GM21390 (cell line): ENCODE data around the gene CARD19.

Experiments
- ATAC-seq: cut with Tn5 transposase; IDR thresholded peaks from one replicate; pipeline ENCODE4 v1.9.1; 2021; ENCODE audit not compliant: unreplicated experiment

The CARD19 gene

DNA sequence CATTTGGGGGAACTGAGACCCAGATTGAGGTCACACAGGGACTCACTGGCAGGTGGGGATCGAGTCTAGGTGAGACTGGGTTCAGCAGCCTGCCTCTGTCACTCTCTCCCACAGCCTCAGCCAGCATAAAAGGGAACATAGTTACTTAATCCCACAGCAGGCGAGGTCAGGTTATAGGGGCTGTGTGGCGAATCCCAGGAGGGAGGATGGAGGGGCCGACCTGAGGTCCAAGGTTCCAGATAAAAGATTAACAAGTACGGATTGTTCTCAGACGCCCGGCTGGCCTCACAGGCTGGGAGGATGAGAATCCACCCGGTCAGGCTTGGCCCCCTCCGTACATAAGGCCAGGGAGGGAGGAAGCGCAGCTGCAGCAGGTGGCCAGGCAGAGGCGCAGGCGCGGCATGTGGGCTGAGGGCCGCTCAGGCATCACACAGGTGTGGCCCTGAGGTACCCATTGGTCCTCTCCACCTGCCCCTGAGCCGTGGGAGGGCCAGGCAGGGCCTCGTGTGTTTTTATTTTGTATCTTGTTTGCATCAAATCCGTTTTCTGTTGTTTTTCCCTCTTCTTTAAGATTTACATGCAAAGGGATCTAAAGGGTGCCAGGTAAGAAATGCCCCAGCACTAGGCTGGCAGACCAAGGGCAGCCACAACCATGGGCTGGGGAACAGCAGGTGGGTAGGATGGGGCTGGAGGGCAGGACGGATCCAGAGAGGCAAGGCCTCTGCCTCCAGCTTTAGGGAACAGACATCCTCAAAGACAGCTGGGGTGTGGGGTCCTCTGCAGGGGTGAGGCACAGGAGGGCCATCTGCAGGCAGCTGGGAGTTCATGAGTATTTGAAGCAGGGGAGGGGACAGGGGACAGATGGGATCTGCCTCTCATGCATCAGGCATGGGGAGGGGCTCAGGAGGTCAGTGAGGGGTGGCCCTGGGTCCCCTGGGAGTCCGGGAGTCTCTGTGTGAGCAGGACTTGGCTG is 33.9 kb upstream of the CARD19 start:
- ATAC-seq: peak; percentile 28

DNA sequence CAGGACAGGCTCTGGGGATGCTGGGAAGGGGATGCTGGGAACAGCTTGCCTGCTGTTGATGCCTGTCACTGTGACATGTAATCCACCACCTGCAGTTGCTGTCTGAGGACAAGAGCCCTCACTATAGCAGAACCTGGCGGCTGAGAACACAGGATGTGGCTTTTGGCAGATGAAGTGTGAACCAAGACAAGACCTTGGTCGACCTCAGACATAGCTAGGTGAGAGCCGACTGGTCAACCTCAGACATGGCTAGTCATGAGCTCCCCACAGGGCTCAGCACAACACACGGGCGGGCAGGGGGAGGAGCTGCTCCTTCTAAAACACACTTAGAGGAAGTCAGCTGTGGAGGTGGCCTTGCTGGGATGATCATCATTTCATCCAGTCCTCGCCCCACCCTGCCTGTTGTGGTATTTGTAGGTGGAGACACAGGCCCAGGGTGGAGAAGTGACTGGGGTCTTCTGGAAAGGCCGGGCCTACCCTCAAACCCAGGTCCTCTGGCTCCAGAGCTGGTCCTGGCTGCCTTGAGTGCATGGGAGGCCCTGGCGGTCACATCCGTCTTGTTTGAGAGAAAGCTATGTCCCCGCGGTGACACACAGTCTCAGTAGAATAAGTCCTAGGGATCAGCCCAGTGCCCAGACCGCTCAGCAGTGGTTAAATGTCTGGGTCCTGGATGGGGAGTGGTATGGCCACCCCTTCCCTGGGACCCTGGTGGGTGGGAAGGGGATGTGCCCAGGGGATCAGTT is 31.5 kb upstream of the CARD19 start:
- ATAC-seq: peak; percentile 90

DNA sequence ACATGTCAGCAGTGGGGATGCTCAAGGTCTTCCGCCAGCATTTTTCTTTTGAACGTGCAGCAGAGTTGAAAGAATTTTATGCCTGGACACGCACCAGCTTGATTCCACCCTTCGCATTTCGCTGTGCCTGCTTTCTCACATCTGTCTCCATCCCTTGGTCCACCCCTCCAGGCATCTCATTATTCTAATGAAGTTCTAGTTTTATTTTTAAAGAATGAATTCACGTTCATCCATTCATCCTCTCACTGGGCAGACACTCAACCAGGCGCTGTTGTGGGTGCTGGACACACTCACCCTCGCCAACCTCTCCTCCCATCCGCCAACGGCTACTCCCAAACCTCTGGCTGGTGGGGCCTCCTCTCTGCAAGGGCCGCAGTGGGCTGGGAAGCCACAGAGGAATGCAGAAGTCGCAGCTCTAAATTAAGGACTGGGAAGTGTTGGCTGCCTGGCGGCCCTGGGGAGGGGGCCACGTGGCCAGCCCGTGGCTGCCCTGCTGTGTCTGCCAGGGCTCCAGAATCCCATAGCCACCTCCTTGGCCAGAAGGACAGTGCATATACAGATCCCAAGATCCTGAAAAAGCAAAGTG is 30.8 kb upstream of the CARD19 start:
- no peak for ATAC-seq

- ATAC-seq: no peak
Observed at GRCh38 chr9:93066978-93067603, 28.9 kb upstream of the CARD19 start.

DNA sequence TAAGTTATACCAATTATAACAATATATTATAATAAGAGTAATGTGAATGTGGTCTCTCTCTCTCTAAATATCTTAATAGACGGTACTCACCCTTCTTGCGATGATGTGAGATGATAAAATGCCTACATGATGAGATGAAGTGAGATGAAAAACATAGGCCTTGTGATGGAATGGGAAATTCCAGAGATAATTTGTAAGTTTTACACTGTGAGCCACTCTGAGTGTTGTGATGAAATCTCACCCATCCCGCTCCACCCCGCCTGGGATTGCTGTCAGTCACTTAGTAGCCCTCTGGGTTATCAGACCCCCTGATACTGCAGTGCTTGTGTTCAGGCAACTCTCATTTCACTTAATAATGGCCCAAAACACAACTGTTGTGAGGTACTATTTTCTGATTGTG is 27.1 kb upstream of the CARD19 start:
- ATAC-seq: no peak

DNA sequence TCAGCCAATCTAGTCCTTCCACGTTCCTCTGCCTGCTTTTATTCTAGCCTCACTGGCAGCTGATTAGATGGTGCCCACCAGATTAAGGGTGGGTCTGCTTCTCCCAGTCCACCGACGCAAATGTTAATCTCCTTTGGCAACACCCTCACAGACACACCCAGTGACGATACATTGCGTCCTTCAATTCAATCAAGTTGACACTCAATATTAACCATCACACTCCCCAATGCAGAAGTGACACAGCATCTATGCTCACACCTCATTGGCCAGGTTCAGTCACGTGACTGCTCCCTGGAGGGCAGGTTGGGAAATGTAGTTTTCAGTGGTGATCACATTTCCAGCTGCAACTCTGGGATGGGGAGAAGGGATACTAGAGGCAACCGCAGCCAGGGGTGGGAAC is 24.6 kb upstream of the CARD19 start:
- ATAC-seq: no peak

DNA sequence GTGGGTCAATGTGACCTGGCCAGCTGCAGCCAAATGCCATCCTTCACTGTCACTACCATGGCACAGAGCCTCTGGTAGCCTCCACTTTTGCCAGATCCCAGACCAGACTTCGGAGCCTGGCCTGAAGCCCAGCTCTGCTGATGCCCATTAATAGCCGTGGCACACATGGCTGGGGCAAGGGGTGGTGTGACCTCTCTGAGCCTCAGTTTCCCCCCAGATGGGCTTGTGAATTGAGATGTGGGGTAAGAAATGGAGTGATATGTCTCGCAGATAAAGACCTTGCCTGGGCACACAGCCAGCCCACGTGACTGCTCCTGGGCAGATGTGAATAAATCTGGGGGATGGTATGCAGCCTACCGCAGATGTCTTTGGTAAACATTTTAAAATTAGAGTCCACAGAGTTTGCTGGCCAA is 23.6 kb upstream of the CARD19 start:
- ATAC-seq: no peak

- ATAC-seq: no peak
Observed at GRCh38 chr9:93076101-93076791, 19.8 kb upstream of the CARD19 start.

DNA sequence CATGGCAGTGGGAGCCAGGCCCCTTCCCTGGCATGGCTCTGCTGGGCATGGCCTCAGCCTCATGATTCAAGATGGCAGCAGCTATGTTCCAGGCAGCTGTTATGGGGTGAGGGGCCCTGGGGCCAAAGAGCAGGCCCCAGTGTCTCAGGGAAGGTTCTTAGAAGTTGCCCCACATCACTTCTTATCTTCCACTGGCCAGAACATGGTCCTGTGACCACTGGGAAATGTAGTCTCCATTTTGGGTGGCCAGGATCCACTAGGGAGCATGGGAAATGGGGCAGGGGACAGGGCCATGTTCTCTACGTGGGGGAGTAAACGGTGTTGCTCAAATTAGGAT is 19.3 kb upstream of the CARD19 start:
- ATAC-seq: no peak

DNA sequence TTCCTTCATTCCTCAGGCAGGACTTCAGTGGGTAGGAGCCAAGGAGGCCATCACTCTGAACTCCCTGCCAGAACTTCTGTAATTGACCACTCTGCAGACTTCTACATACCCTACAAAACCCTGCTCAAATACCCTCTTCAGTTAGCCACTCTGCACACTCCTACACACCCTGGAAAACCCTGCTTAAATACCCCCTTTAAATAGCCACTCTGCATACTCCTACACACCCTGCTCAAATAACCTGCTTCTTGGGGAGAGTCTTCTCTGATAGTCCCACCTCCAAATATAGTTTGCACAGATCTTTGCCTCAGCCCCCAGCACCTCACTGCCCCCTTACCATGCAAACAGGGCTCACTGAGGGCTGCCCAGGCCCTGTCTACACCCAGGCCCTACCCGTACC is 18.6 kb upstream of the CARD19 start:
- no peak for ATAC-seq

DNA sequence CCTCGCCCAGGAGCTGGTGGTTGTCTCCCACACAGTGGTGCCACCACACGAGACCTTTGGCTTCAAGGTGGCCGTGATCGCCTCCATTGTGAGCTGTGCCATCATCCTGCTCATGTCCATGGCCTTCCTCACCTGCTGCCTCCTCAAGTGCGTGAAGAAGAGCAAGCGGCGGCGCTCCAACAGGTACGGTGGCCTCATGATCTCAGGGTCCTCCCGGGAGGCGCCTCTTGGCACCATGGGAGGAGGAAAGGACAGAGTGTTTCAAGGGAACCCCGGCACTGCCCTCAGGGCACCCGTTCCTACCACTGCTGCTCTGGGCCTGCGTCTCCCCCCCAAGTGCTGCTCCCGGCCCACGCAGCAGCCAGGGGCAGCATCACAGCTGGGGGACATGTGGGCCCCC is 18.2 kb upstream of the CARD19 start:
- ATAC-seq: no peak

DNA sequence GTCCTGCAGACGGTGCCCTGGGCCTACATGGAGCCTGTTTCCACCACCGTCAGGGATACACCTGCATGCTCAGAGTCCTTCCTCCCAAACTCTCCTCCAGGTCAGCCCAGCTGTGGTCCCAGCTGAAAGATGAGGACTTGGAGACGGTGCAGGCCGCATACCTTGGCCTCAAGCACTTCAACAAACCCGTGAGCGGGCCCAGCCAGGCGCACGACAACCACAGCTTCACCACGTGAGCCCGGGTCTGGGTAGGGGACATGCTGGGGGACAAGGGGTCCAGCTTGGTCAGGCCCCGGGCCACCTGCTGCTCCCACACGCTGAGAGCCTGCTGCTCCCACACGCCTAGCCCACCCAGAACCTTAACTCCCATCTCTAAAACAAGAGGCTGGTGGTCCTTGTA is 16.6 kb upstream of the CARD19 start:
- ATAC-seq: no peak

- no peak for ATAC-seq
Observed at GRCh38 chr9:93080406-93080805, 15.6 kb upstream of the CARD19 start.

- no peak for ATAC-seq
Observed at GRCh38 chr9:93081081-93081529, 14.9 kb upstream of the CARD19 start.

GRCh38 chr9:93081931-93082330 is 14.1 kb upstream of the CARD19 start:
- no peak for ATAC-seq

- no peak for ATAC-seq
Observed at GRCh38 chr9:93082841-93083411, 13.1 kb upstream of the CARD19 start.

DNA sequence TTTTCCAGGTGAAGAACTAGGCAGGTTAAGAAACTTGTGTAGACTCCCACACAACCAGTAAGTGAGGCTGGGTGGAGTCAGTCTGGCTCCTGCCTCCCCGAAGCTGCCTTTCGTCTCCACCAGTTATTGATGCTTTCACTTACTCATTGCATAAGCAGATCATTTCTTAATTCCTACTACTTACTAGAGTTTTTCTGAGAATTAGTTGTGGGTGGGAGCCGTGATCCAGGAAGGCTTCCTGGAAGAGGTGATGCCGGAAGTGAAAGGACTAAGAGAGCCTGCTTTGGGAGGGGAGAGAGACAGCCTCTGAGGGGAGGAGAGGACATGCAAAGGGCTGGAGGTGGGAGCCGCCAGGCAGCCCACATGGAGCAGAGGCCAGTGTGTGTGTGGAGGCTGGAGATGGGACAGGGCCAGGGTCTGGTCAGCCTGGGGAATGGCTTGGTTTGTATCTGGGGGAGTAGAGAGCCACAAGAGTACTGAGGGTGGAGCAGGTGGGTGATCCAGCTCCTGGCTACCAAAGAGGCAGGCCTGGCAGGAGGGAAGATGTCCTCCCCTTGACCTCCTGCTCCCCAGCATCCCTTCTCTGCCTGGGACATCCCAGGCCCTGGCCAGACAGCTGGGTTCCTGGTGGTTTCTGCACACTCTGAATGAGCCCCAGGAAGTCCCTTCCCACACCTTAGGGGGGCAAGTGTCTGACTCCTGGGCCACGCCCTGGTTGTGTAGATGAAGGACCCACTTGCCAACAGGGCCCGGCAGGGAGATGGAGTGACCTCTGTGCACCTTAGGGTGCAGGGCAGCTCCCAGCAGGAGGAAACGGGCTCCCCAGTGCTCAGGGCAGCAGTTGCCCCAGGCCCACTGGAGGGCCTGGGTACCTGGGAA is 12.2 kb upstream of the CARD19 start:
- ATAC-seq: no peak

DNA sequence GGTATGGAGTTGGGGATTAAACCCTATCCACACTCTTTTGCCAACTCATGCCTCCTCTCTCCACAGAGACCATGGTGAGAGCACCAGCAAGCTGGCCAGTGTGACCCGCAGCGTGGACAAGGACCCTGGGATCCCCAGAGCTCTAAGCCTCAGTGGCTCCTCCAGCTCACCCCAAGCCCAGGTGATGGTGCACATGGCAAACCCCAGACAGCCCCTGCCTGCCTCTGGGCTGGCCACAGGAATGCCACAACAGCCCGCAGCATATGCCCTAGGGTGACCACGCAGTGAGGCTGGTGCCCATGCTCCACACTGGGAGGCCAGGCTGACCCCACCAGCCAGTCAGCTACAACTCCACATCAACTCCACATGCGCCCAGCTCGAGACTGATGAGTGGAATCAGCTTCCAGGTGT is 11.5 kb upstream of the CARD19 start:
- no peak for ATAC-seq

DNA sequence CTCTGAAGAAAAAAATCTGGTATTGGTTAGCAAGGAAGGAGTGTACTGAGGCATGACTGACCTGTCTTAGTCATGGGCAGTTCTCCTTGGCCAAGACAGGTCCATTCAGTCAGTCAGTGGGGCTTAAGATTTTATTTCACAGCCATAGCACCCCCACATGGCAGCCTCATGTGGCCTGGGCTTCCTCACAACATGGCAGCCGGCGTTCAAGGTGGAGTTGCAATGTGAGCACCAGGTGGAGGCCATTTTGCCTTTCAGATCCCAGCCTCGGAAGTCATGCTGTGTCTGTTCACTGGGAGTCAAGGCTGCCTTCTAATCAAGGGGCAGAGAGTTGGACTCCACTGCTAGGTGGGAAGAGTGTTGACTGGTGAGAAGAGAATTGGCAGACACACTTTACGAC is 10.3 kb upstream of the CARD19 start:
- no peak for ATAC-seq
